Neural crest cell (in vitro differentiated cells): ENCODE measurements around the gene SCUBE1. TPM values are rescaled to one million over a fixed set of nuclear protein-coding genes. Genes with fewer than 3 reads are reported as not detected.
A peak's percentile ranks its signal among the peaks of the same experiment; 100 is the strongest.

Experiments
- DNase-seq: peaks from one replicate; pipeline ENCODE4 v3.0.0; 2021; ENCODE audit warnings: low read depth, mixed read lengths, low spot score
- H3K27ac Mint-ChIP-seq: one replicate; pipeline ENCODE4 v1.8.0; 2021; ENCODE audit warnings: mild to moderate bottlenecking, mixed read lengths; ENCODE audit not compliant: unreplicated experiment
- H3K27me3 Mint-ChIP-seq: 2 replicates; pipeline ENCODE4 v1.8.0; 2021; ENCODE audit warnings: low read depth, mild to moderate bottlenecking, mixed read lengths
- H3K36me3 Mint-ChIP-seq: 2 replicates; pipeline ENCODE4 v1.8.0; 2021; ENCODE audit warnings: low read depth, mild to moderate bottlenecking, mixed read lengths
- H3K4me1 Mint-ChIP-seq: 2 replicates; pipeline ENCODE4 v1.8.0; 2021; ENCODE audit warnings: mixed read lengths
- H3K4me3 Mint-ChIP-seq: one replicate; pipeline ENCODE4 v1.8.0; 2021; ENCODE audit warnings: mild to moderate bottlenecking, mixed read lengths
- H3K9me3 Mint-ChIP-seq: 2 replicates; pipeline ENCODE4 v1.8.0; 2021; ENCODE audit warnings: mixed read lengths
- CTCF ChIP-seq: fragments of 200-600 bp; sonication (generic); conservative IDR thresholded peaks from 2 replicates; pipeline ENCODE4 v1.5.0; 2021; ENCODE audit warnings: antibody characterized with exemption, mild to moderate bottlenecking
- total RNA-seq: library from RNA; stranded (reverse); gene quantifications from 2 replicates; pipeline ENCODE4 v1.2.1, GENCODE V29; 2021

The SCUBE1 gene
- total RNA-seq, 1 donor from 2014 or later: 12.1 TPM

- Mint-ChIP-seq H3K36me3 (no peaks in the 10 kb centered on the region), H3K4me1 (peaks cover 34% of the 10 kb centered on the region)
Observed at GRCh38 chr22:43292630-43293018, 50.5 kb downstream of the SCUBE1 start.

GRCh38 chr22:43291381-43291780, 51.8 kb downstream of the SCUBE1 start:
- H3K4me3 Mint-ChIP-seq: no peak overlapping the region
- no peak overlapping the region for H3K27ac Mint-ChIP-seq
- no peak for TF ChIP-seq CTCF
- peaks cover 26% of the 10 kb centered on the region for H3K4me1 Mint-ChIP-seq
- no peak for DNase-seq
- no peaks in the 10 kb centered on the region for H3K9me3 Mint-ChIP-seq
- H3K27me3 Mint-ChIP-seq: no peaks in the 10 kb centered on the region
- no peaks in the 10 kb centered on the region for H3K36me3 Mint-ChIP-seq

More at GRCh38 chr22:43292630-43293018, 50.5 kb downstream of the SCUBE1 start:
- no peak overlapping the region for H3K4me3 Mint-ChIP-seq
- TF ChIP-seq CTCF: no peak
- no peak for DNase-seq
- no peaks in the 10 kb centered on the region for H3K27me3 Mint-ChIP-seq
- H3K9me3 Mint-ChIP-seq: no peaks in the 10 kb centered on the region
- no peak overlapping the region for H3K27ac Mint-ChIP-seq

GRCh38 chr22:43289976-43290721, 53.0 kb downstream of the SCUBE1 start:
- Mint-ChIP-seq H3K4me3 (no peak overlapping the region), H3K4me1 (peaks cover 21% of the 10 kb centered on the region), H3K36me3 (no peaks in the 10 kb centered on the region), H3K27me3 (no peaks in the 10 kb centered on the region), H3K27ac (no peak overlapping the region), H3K9me3 (no peaks in the 10 kb centered on the region)
- DNase-seq: no peak
- TF ChIP-seq CTCF: no peak

- no peak overlapping the region for H3K27ac Mint-ChIP-seq
- H3K9me3 Mint-ChIP-seq: no peaks in the 10 kb centered on the region
- no peaks in the 10 kb centered on the region for H3K27me3 Mint-ChIP-seq
- H3K36me3 Mint-ChIP-seq: no peaks in the 10 kb centered on the region
- peaks cover 19% of the 10 kb centered on the region for H3K4me1 Mint-ChIP-seq
- H3K4me3 Mint-ChIP-seq: no peak overlapping the region
- no peak for TF ChIP-seq CTCF
- no peak for DNase-seq
Observed at GRCh38 chr22:43289531-43289963, 53.6 kb downstream of the SCUBE1 start.

- TF ChIP-seq CTCF: no peak
- Mint-ChIP-seq H3K27me3 (no peaks in the 10 kb centered on the region), H3K4me1 (peaks cover 17% of the 10 kb centered on the region), H3K36me3 (no peaks in the 10 kb centered on the region), H3K4me3 (no peak overlapping the region), H3K9me3 (no peaks in the 10 kb centered on the region), H3K27ac (peak overlapping the region; percentile 57)
- DNase-seq: no peak
Observed at GRCh38 chr22:43288807-43289420, 54.3 kb downstream of the SCUBE1 start.
